Activated naive CD4-positive, alpha-beta T cell treated with anti-CD3 and anti-CD28 coated beads, Interleukin-2, amount 50 U/mL, for 72 hours (primary cell): Measurements from ENCODE around the gene FOXO6. TPM values are rescaled to one million over a fixed set of nuclear protein-coding genes. Genes with fewer than 3 reads are reported as not detected.

Experiments
- ATAC-seq, 2 donors: fragments of 150-1000 bp; cut with Tn5 transposase; 2 replicates each; pipeline ENCODE4 v1.10.0; 2021; ENCODE audit warnings: mild to moderate bottlenecking in 2 of 2, moderate library complexity in 2 of 2
- DNase-seq, 2 donors: peaks; one replicate each; pipeline ENCODE4 v3.0.0; 2021 to 2022; ENCODE audit warnings: low spot score in 2 of 2
- H3K27ac Mint-ChIP-seq, 2 donors: one replicate each; pipeline ENCODE4 v1.8.0; 2022; ENCODE audit warnings: mild to moderate bottlenecking in 2 of 2, mixed read lengths in 2 of 2
- H3K36me3 Mint-ChIP-seq, 2 donors: one replicate each; pipeline ENCODE4 v1.8.0; 2022; ENCODE audit warnings: mixed read lengths in 2 of 2
- H3K9me3 Mint-ChIP-seq, 2 donors: one replicate each; pipeline ENCODE4 v1.8.0; 2022; ENCODE audit warnings: mixed read lengths in 2 of 2
- total RNA-seq, 2 donors: library from RNA; stranded (reverse); gene quantifications; one replicate each; pipeline ENCODE4 v1.2.3, GENCODE V29; 2022

FOXO6 gene
- under 1 TPM in 1 of 2 donors, not detected in 1; 0.39 TPM for total RNA-seq

DNA sequence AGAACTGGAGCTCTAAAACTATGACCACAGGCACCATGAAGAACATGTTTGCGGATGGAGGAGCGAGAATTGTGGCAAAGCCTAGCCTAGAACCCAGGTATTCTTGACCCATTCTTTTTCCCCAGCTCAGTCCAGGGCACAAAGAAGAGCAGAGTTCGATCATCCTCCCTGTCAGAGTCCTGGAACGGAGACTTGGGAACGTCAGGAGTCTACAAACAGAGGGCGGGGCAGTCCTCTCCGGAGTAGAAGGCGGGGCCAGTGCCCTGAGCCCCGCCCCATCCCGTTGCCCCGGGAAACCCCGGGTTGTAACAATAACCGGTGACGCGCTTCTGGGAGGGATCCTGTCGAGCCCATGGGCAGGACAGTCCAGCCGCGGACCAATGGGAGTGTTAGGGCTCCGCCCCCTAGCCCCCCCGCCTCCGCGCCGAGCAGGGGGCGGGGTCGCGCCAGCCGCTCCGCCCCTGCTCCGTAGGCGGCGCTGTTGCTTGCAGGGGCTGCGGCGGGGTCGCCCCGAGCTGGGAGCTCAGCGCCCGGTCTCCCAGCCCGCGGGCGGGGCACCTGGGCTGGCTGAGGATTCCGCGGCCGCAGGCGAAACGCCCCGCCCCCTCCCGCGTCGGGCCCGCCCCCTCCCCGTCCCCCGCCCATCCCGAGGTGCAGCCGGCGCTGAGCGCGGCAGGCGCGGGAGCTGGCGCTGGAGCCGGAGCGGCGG, at the start of gene FOXO6:
TSS of gene FOXO6 (plus strand) at position 649 of the 709 bp plus-strand sequence.
- H3K9me3 Mint-ChIP-seq = no peaks in the 10 kb centered on the region
- no peaks in the 10 kb centered on the region for H3K36me3 Mint-ChIP-seq
- H3K27ac Mint-ChIP-seq = no peak within 1 kb of the TSS
- ATAC-seq (peak; percentile 93 to 94), DNase-seq (peak; percentile 90)

DNA sequence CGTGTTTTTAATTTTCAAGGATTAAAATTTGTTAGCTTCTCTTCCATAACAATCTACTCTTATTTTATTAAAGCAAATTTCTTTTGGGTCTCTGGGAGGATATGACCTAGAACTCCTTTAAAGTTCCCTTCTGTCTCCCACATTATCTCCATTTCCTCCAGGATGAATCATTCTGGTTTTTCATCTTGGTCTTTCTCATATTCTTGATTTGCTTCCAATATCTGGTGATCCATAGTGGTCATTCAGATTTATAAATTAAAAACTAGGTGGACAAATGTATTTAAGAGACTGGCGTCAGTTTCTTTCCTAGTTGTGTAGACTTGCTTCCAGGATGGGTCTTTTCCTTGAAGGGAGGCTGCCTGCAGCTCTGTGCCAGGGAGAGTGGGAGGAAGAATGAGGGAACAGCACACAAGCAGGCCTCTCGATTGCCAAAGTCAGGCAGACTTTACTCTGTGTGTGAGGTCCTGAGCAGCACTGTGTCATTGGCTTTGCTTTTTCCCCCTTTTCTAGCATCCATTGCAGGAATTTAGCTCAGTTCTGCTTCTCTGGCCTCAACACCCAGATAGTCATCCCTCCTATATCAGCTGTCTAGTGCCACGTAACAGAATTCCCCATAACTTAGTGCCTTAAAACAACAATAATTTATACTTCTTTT, 48.1 kb upstream of the FOXO6 start:
- ATAC-seq = no peak
- H3K27ac Mint-ChIP-seq = no peak overlapping the region
- H3K36me3 Mint-ChIP-seq = peaks cover 0 to 3% of the 10 kb centered on the region in 2 donors
- H3K9me3 Mint-ChIP-seq = peaks cover 0 to 4% of the 10 kb centered on the region in 2 donors
- no peak for DNase-seq

DNA sequence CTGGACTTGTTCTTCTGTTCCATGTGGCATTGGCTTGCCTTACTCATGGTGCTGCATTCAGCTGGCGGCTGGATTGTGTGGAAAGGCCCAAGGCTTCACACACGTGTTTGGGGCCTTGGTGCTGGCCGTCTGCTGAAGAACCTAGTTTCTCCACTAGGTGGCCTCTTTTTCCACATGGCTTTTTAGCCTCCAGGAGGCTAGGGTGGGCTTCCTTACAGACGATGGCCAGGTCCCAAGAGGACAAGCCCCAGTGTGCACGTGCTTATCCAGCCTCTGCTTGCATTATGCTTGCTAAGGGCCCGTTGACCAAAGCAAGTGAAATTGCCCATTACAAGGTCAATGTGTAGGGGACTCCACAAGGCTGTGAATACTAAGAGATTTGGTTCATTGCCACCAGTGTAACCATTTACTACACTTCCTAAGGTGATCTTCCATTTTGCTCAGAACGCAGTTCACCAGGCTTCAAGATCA, 47.5 kb upstream of the FOXO6 start:
- Mint-ChIP-seq H3K36me3 (no peaks in the 10 kb centered on the region), H3K9me3 (no peaks in the 10 kb centered on the region), H3K27ac (no peak overlapping the region)
- ATAC-seq (no peak), DNase-seq (peak in 1 of 2 donors; percentile 22)

DNA sequence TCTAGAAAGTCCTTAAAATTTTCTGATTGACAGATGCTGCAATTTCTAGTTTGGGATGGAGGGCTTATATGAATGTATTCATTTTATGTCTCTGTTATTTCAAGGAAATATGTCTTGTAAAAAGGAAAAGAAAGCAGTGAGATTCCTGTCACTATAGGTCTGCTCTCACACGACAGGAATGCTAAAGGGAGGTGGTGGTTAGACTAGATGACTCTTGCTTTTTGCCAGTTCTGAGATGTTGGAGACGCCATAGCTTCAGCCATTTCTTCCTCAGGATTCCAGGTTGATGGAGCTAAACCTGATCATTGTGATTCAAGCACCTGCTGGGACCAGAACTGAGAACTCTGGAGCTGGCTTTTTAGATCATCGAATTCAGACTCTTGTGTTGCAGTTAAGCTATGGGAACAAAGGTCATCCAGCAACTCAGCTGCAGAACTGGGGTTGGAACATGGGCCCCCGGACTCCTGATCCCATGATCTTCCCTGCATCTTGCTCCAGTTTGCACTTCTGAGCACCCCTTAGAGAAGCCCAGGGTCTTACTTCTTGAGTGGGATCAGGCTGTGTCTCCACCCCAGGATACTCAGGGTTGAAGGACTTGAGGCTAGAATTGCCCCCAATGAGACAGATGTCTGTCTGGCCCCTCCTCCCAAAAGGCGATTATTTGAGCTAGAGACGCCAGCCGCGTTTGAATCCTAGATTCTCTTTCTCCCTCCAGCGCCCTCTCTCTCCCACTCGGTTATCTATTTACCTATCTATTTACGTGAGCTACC, 46.7 kb upstream of the FOXO6 start:
- Mint-ChIP-seq H3K9me3 (no peaks in the 10 kb centered on the region), H3K36me3 (no peaks in the 10 kb centered on the region), H3K27ac (no peak overlapping the region)
- DNase-seq (no peak), ATAC-seq (no peak)

DNA sequence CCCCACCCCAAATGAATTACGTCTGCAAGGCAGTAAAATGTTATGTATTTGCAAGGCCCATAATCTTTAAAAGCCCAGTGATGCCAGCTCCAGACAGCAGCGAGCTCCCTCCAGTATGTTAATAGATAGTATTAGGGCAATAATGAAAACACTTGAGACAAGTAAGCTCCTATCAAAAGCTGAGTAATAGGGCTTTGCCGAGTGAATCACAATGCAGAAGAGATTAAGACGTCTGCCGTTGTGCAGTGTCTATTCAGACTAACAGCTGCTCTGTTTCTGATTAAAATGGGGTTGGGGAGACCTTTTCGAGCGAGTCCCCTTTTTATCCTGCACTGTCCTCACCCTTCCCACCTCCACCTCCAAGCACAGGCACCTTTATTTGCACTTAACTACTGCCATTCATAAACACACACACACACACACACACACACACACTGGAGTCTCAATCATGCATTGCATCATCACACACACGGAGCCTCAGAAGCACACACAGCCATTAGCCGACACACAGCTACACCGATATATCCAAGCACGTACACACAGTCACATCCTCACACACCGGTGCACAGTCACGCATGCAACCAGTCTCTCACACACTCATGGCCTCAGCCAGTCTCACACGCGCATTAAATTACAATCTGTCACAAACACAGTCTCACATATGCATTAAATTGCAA, 46.0 kb upstream of the FOXO6 start:
- ATAC-seq (no peak), DNase-seq (no peak)
- H3K36me3 Mint-ChIP-seq = no peaks in the 10 kb centered on the region
- H3K27ac Mint-ChIP-seq = no peak overlapping the region
- no peaks in the 10 kb centered on the region for H3K9me3 Mint-ChIP-seq

DNA sequence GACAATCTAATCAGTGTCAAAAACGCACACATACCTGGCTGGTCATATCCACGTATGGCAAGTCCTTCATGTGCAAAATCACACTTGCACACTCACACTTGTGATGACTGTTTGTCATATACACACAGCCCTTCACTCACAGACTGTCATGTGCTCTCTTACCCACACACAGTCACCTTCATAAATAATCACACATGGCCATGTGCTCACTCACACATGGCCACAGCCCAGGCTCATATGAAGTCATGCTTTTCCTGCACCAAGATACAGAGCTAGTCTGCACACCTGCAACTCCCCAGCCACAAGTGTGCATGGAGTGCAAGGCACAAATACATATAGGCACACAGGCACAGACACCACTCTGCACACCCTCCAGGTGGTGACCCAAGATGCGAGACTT, 45.4 kb upstream of the FOXO6 start:
- DNase-seq (no peak), ATAC-seq (no peak)
- H3K36me3 Mint-ChIP-seq = no peaks in the 10 kb centered on the region
- no peak overlapping the region for H3K27ac Mint-ChIP-seq
- H3K9me3 Mint-ChIP-seq = no peaks in the 10 kb centered on the region

DNA sequence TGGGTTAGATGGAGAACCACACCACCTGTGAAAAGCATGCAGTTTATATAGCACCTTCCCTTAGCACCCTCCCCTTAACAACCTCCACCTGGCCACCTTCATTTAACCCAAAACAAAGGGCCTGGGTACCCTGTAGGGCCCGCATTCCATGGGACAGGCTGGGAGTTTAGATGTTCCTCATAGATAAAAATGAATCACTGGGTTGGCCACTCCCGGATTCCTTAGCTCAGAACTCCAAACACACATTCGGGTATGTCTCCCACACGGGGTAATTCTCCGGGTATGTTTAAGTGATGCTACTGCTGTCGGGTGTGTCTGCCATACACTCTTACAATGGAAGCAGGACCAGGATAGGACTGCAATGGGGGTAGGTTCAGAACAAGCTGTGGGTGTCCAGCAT, 43.9 kb upstream of the FOXO6 start:
- Mint-ChIP-seq H3K27ac (no peak overlapping the region), H3K36me3 (no peaks in the 10 kb centered on the region), H3K9me3 (no peaks in the 10 kb centered on the region)
- ATAC-seq = no peak
- no peak for DNase-seq

DNA sequence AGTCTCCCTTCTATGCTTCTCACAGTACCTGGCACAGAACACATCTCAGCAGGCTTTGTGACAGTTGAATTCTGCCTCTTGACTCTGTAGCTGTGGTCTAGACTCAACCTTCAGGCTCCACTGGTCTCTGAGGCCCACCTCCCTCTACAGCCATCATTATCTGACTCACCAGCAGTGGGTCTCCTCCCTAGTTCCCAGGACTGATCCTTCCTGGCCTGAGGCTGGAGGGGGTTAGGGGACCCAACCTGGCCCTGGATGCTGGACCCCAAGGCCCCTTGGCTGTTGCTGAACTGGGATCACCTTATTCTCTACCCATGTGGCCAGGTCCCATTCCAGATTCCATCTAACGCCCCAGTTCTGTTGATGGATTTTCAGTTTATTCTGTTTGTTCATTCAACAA, 43.1 kb upstream of the FOXO6 start:
- DNase-seq = no peak
- ATAC-seq = no peak
- Mint-ChIP-seq H3K9me3 (no peaks in the 10 kb centered on the region), H3K36me3 (no peaks in the 10 kb centered on the region), H3K27ac (no peak overlapping the region)

DNA sequence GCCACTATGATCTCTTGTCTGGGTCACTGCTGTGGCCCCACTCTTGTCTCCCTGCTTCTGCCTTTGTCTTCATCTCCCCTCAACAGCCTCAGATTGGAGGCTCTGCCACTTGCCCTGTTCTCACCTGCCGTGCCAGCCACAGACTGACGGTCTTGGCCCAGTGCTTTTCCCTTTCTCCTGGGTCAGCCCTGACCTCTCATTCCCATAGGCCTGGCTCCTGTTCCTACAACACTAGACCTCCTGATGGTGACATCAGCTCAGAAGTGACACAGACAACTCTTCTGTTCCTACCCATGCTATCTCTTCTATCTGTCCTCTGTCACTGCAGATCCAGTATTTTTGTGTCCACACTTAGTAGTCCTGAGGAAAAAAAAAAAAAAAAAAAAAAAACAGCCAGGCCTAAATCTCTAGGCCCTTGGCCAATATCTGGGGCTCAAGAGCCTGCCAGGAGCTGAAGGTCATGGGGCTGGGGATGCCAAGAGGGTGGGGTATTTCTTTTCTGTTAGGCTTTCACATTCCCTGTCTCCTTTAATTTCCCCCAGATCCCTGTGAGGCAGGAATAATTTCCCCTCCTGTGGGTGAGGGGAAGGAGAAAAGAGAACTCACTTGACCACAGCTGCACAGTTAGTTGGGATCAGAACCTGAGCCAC, 42.0 kb upstream of the FOXO6 start:
- ATAC-seq (no peak), DNase-seq (no peak)
- H3K36me3 Mint-ChIP-seq = no peaks in the 10 kb centered on the region
- H3K27ac Mint-ChIP-seq = no peak overlapping the region
- H3K9me3 Mint-ChIP-seq = no peaks in the 10 kb centered on the region

DNA sequence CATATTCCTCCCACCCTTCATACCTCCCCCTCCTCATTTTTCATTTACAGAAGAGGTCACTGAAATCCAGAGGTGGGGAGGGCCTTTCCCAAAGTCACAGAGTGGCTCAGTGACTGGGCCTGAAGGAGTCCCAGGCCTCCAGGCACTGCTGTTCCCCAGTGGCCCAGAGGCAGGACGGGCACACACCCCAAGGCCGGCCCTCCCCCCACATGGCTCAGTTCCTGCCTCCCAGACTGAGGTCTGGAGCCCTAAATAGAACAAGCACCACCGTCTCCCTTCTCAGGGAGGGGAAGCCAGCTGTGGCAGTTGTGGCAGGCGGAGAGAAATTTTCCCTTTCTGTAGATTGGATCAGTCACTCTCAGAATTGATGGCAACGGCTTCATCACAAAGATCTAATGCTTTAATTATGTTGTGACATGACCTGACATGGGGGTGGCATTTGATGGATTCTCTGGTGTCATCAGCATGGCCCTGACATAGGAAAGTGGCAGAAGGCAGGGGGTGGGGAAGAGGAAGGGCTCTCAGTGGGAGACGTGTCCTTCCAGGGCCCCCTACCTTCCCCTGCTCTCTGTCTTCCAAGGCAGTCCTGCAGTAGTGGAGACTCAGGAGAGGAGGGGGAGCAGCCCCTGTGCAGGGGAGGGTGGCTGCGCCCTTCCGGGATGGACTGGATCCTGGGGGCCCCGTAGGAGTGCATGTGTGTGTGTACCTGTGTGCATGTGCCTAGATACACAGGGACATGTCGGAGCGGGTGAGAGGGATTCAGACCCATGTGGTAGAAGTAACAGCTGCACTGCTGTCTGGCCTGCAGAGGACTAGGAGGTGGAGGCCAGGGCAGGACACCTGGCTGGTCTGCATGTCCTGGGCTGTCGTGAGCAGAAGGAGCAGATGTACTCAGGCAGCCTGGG, 41.2 kb upstream of the FOXO6 start:
- ATAC-seq = no peak

DNA sequence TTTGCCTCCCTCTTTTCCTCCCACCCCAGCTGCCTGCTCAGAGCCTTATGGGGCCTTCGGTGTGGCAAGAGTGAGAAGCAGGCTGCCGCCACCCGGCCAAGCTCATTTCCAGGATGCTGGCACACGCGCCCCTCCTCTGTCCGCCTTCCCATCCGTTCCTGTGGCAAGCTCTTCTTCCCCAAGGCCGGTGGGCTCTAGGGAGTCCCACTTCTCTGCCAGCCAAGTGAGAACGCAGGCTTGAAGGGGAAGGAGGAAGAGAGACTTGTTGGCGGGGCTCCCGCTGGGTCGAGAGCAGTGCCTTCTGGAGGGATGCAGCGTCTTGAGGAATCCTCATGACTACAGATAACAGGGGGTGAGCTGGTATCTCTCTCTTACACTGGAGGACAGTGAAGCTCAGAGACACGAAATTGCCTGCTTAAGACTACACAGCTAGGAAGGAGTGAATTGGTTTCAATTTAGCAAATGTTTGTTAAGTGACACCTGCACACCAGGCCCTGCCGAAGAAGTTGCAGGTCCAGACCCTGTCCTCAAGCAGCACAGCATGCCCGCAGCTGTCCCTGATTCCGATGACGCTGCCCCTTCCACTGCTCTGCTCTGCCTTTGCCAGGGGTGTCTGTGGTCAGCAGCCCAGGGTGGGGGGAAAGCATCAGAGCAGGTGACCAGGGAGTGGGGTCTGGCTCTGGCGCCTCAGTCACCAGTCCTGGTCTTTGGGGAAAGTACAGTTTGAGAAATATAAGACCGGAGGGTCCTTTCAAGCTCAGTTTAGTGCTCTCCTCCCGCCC, 40.1 kb upstream of the FOXO6 start:
- H3K9me3 Mint-ChIP-seq = no peaks in the 10 kb centered on the region
- no peaks in the 10 kb centered on the region for H3K36me3 Mint-ChIP-seq
- H3K27ac Mint-ChIP-seq = no peak overlapping the region
- no peak for ATAC-seq
- DNase-seq = no peak

More for the DNA sequence above, 41.2 kb upstream of the FOXO6 start:
- H3K9me3 Mint-ChIP-seq = no peaks in the 10 kb centered on the region
- no peaks in the 10 kb centered on the region for H3K36me3 Mint-ChIP-seq
- no peak for DNase-seq
- no peak overlapping the region for H3K27ac Mint-ChIP-seq

DNA sequence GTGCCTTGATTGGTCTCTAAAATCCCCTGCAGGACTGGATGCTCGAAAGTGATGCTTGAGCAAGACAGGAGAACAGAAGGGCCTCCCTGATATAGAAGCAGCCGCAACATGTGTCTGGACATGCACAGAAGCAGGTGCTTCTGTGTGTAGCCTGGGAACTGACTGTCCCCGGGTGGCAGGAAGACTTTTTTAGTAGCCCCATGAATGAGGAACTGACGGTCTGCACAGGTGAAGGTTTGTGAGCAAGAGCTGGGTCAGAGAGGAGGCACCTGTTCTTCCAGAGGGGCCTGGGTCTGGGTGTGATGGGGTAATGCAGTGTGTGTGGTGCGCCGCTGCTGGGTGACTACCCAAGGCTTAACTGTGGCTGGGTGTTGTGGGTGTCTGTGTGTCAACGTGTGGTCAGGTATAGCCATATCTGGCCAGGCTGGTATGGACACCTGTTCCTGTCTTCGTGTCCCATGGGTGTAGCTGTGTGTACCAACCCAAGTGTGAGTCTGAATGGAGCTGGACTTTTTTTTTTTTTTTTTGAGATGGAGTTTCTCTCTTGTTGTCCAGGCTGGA, 39.1 kb upstream of the FOXO6 start:
- no peak for ATAC-seq
- H3K36me3 Mint-ChIP-seq = no peaks in the 10 kb centered on the region
- no peak for DNase-seq
- H3K27ac Mint-ChIP-seq = no peak overlapping the region
- no peaks in the 10 kb centered on the region for H3K9me3 Mint-ChIP-seq

DNA sequence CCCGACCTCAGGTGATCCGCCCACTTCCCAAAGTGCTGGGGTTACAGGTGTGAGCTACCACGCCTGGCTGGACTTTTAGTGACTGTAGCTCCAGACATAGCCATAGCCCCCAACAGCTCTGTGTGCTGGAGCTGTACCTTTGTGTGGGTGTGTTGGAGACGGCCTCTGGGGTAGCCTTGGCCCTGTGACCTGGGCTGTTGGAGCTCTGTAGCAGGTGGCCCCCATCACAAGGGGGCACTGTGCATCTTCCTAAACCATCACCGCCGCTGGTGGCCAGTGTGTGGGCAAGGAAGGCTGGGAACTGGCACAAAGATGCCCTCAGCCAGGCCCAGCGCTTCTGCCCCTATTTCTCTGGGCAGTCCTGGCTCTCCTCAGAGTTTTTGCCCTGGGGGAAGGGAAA, 38.4 kb upstream of the FOXO6 start:
- H3K9me3 Mint-ChIP-seq = no peaks in the 10 kb centered on the region
- DNase-seq = peak in 1 of 2 donors; percentile 35
- H3K36me3 Mint-ChIP-seq = no peaks in the 10 kb centered on the region
- H3K27ac Mint-ChIP-seq = no peak overlapping the region
- ATAC-seq = peak; percentile 57 to 69

DNA sequence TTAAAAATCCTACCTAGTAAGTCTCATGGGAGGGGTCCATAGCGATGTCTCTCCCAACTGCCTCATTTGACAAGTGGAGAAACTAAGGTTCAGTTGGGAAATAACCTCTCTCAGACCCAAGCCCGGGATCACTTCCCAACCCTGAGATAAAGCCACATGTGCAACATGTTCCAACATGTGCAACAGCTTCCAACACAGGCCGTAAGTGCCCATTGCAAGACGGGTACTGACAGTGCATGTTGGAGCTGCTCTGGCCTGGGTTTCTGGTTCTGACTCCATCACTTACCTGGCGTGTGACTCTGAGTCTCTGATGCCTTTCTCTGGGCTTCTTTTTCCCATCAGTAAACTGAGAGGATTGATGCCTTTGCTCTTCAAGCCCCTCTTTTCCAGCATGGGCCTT, 38.0 kb upstream of the FOXO6 start:
- Mint-ChIP-seq H3K27ac (no peak overlapping the region), H3K36me3 (no peaks in the 10 kb centered on the region), H3K9me3 (no peaks in the 10 kb centered on the region)
- ATAC-seq (no peak), DNase-seq (no peak)

DNA sequence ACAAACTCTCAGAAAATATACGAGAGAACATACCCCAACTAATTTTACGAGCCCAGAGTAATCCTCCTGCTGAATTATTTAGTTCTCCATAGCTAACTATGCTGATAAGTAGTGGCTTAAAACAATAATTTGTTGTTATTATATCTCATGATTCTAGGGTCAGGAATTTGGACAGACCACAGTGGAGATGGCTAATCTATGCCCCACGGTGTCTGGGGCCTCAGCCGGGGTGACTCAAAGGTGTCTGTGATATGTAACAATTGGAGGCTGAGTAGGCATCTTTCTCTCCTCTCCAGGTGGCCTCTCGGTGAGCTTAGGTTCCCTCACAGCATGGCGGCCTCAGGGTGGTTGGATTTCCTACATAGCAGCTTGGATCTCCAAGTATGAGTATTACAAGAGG, 35.4 kb upstream of the FOXO6 start:
- Mint-ChIP-seq H3K27ac (no peak overlapping the region), H3K9me3 (no peaks in the 10 kb centered on the region), H3K36me3 (no peaks in the 10 kb centered on the region)
- ATAC-seq (no peak), DNase-seq (no peak)
